Measurements from ENCODE around the gene PRSS12.

GRCh38 chr4:118276580-118276979, 76.2 kb downstream of the PRSS12 start:
- TF ChIP-seq CTCF (conservative IDR thresholded peaks at IDR 0.05) (no peak), EZH2 (IDR thresholded peaks at IDR 0.05; ENCODE audit: low read depth) (no peak)
